ENCODE results near the gene IFITM10. TPM values are rescaled to one million over a fixed set of nuclear protein-coding genes. Genes with fewer than 3 reads are reported as not detected.

Gene IFITM10
- total RNA-seq, 1 donor from 2014 or later = 3.4 TPM

DNA sequence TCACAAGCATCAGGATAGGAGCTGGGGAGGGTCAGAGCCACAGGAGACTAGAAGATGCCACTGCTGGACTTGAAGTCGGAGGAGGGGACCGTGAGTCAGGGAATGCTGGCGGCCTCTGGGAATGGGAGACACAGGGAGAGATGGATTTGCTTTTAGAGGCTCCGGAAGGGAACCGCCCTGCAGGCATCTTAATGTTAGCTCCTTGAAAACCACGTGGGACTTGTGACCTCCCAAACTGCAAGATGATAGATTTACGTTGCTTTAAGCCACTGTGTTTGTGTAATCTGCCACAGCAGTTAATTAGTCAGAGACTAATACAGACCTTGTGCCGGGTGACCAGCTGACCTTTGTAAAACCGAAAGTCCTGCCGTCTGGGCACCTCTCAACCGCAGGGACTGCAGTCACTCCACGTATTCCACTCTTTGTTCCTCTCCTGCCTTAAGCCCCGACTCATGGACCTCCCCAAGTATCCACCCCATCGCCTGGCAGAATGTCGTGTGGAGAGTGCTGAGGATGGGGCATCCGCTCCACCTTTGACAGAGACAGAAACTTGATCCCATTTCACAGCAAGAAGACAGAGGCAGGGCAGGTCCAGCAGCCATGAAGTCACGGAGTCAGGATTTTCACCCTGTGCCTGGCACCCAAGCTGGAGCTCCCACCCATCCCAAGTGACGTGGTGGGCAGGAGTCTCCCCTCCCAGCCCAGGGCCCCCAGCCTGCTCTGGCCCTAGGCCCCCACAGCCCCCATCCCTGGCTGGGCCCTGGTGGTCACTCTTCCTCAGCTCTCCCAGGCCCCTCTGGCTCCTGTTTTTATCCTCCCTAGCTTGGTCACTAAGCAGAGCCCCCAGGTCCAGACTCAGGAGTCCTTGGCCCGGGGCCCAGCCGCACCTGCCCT is 32.7 kb upstream of the IFITM10 start:
- no peaks in the 10 kb centered on the region for H3K36me3 Mint-ChIP-seq
- TF ChIP-seq CTCF (conservative IDR thresholded peaks at IDR 0.05) = no peak
- no peaks in the 10 kb centered on the region for H3K9me3 Mint-ChIP-seq
- H3K4me3 Mint-ChIP-seq = no peak overlapping the region
- H3K4me1 Mint-ChIP-seq (ENCODE audit: unreplicated experiment) = peaks cover 4% of the 10 kb centered on the region
- no peak overlapping the region for H3K27ac Mint-ChIP-seq
- H3K27me3 Mint-ChIP-seq = peaks cover 12% of the 10 kb centered on the region
- no peak for DNase-seq (ENCODE audit: extremely low spot score, unreplicated experiment)

- Mint-ChIP-seq H3K4me3 (no peak overlapping the region), H3K27me3 (peaks cover 12% of the 10 kb centered on the region), H3K4me1 (ENCODE audit: unreplicated experiment) (peaks cover 4% of the 10 kb centered on the region), H3K9me3 (no peaks in the 10 kb centered on the region), H3K27ac (no peak overlapping the region), H3K36me3 (no peaks in the 10 kb centered on the region)
- no peak for DNase-seq (ENCODE audit: extremely low spot score, unreplicated experiment)
- TF ChIP-seq CTCF (conservative IDR thresholded peaks at IDR 0.05) = no peak
Measured at GRCh38 chr11:1782031-1782590, 31.7 kb upstream of the IFITM10 start.

DNA sequence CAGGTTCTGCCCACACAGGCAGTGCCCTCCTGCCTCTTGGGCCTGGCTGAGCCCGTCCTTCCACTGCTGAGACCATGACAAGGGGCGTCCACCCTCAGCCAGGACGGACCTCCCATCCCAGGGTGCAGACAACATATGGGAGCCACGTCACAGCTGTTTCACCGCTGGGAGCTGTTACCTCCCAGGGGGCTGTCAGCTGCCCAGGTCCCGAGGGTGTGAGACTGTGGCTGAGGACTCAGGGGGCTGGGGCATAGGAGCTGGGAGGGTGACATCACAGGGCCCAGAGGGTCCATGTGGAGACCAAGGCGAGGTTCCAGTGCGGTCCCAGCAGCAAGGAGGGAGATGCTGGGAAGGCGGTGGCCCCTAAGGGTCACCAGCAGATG is 31.2 kb upstream of the IFITM10 start:
- no peak overlapping the region for H3K27ac Mint-ChIP-seq
- H3K4me1 Mint-ChIP-seq (ENCODE audit: unreplicated experiment) = peaks cover 4% of the 10 kb centered on the region
- H3K4me3 Mint-ChIP-seq = no peak overlapping the region
- no peak for TF ChIP-seq CTCF (conservative IDR thresholded peaks at IDR 0.05)
- no peaks in the 10 kb centered on the region for H3K9me3 Mint-ChIP-seq
- no peaks in the 10 kb centered on the region for H3K36me3 Mint-ChIP-seq
- peaks cover 9% of the 10 kb centered on the region for H3K27me3 Mint-ChIP-seq
- no peak for DNase-seq (ENCODE audit: extremely low spot score, unreplicated experiment)

DNA sequence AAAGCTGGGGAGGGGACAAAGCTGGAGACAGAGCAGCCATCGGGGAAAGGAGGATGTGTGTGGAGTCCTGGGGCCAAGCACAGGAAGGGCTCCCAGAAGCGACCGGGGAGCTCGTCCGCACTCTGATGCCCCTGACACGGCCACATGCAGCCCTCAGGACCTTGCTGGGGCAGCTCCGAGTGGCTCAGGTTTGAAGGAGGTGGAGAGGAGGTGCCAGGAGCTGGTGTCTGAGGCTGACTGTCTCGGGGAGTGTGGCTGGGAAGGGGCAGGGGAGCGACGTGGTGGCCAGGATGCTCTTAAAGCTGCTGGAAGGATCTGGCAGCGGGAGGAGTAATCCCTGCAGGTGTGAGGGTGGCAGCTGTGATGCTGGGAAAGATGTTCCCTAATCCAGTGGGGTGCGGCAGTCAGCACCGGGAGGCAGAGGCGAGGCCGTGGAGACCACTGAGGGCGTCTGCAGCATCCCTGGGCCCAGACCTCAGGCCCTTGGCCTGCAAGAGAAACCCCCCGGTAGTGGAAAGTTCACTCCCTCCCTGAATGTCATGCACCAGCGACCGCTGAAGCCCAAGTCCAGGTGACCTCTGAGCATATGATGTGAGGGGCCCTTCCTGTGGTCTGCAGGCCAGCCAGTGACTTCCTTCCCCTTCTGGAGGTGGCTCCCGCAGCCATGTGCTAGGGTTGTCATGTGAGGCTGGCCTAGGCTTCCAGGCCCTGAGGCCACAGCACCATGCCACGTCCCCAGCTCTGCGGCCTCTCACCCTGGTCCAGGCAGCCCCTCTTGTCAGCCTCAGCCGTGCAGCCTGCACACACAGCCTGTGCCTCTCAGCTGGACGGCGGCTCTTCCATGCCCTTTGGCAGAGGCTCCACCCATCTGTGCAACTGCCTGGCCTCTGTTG is 30.6 kb upstream of the IFITM10 start:
- Mint-ChIP-seq H3K36me3 (no peaks in the 10 kb centered on the region), H3K27me3 (peaks cover 8% of the 10 kb centered on the region), H3K4me1 (ENCODE audit: unreplicated experiment) (peaks cover 4% of the 10 kb centered on the region), H3K4me3 (no peak overlapping the region), H3K27ac (no peak overlapping the region), H3K9me3 (no peaks in the 10 kb centered on the region)
- no peak for TF ChIP-seq CTCF (conservative IDR thresholded peaks at IDR 0.05)
- no peak for DNase-seq (ENCODE audit: extremely low spot score, unreplicated experiment)

- H3K9me3 Mint-ChIP-seq = no peaks in the 10 kb centered on the region
- H3K36me3 Mint-ChIP-seq = no peaks in the 10 kb centered on the region
- DNase-seq (ENCODE audit: extremely low spot score, unreplicated experiment) = no peak
- no peak for TF ChIP-seq CTCF (conservative IDR thresholded peaks at IDR 0.05)
- no peak overlapping the region for H3K4me3 Mint-ChIP-seq
- no peak overlapping the region for H3K27ac Mint-ChIP-seq
- H3K27me3 Mint-ChIP-seq = peaks cover 8% of the 10 kb centered on the region
- H3K4me1 Mint-ChIP-seq (ENCODE audit: unreplicated experiment) = peaks cover 4% of the 10 kb centered on the region
Measured at GRCh38 chr11:1779806-1780699, 29.7 kb upstream of the IFITM10 start.
